T47D (cell line): ENCODE results near the gene RANGAP1.

ENCODE experiments used
- DNase-seq, 2 experiments: peaks; one replicate each; pipeline versions ENCODE4 v3.0.0 to v3.0.0-alpha.2; 2011 to 2012; ENCODE audit warnings: low read depth in 1 of 2, low spot score in 1 of 2
- JUND ChIP-seq: IDR thresholded peaks from 2 replicates; pipeline ENCODE4 v1.6.1; 2012; ENCODE audit warnings: low read depth
- in situ Hi-C: cut with HindIII; loops from 2 replicates; pipeline ENCODE4 v1.10.0; 2016; ENCODE audit warnings: low sequenced_read_pairs, low pct_unique_long_range_greater_than_20kb

The RANGAP1 gene

DNA sequence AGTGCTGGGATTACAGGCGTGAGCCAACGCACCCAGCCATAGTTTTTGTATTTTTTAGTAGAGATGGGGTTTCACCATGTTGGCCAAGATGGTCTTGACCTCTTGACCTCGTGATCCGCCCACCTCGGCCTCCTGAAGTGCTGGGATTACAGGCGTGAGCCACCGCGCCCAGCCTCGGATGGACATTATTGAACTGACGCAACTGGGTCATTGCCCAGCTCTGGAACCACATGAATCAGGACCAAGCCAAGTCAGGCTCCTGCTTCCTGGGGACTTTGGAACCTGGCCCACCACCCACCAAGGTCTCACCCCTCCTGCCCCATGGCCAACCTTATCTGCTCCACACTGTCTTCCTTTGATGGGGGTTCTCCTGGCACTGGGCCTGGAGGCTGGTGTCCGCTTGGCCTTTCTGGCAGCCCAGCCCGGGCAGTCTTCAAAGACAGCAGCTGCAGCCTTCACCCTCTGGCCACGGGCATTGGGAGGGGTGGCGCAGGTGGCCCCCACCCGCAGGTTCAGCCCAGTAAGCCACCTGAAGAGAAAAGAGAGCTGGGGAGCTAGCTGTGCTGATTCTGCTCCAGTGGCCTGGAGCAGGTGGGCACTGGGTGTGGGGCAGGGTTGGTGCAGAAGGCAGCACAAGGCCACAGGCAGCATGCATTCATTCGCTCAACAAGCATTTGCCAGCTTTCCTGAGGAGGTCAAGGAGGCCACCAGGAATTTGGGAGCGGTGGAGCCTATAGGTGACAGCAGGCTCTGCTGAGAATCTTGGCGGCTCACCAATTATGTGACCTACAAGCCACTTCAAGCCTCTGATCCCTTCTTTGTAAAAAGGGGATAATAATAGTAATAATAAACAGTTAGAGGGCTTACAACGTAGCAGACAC lies 50.9 kb downstream of the RANGAP1 start:
- in situ Hi-C loops: no loop called here
- no peak for DNase-seq
- no peak for TF ChIP-seq JUND

DNA sequence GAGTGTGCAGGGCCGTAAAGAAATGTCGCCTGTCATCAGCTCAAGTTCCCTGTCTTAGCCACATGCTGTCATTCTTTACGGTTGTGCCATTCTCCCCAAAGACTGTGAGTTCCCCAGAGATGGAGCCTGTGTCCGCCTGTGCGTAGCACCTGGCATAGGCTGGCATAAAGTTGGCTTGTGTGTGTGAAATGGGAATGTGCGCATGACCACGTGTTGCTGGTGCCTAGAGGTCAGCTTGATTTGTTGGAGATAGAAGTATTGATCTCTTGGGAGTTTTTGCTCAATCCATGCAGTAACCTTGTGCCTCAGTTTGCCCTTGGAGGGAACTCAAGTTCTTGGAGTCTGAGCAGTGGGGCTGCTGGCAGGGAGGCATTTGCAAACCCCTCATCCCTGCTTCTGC lies 54.6 kb downstream of the RANGAP1 start:
- no peak for TF ChIP-seq JUND
- DNase-seq: no peak
- in situ Hi-C loops: no loop called here

DNA sequence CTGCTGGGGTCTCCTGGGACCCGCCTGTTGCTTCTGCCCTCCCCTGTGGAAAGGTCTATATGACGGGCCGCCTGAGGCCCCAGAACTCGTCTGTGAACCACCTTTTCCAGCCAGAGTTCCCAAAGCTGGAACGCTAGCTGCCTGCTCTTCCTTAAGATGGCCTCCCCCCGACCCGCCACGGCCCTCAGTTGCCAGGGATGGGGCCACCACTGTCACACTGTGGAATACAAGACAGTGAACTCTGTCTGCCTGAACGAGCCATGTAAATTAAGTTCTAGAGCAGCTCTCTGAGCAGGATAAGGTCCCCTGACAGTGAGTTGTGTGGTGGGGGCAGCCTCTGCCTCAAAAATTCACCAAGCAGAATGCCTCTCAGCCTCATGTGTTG lies 55.6 kb downstream of the RANGAP1 start:
- no peak for DNase-seq
- in situ Hi-C loops: no loop called here
- TF ChIP-seq JUND: no peak

DNA sequence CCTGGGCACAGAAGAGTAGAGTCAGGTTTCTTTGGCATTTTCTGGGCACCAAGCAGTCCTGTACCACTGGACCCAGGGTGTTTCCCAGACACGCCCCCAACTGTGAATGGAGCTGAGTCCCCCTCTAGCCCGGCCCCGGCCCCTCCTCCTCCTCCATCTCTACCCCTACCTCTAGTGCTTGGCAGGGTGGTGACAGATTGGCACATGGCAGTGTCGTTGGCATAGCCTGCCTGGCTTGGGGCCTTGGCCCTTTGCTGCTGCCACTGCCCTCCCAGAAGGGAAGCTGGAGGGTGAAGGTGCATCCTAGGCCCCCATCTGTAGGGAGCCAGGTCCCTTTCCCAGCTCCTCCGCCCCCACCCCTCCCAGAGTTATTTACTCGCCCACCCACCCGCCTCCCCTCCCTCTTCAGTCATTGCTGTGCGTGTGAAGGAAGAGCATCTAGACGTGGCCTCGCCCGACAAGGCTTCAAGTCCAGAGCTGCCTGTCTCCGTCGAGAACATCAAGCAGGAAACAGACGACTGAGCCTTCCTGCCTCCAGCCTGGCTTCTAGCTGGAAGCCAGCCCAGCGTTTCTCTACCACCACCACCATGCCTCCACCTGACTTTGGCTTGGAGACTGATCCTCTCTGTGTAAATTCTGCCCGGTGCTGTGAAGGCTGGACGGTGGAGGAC lies 56.1 kb downstream of the RANGAP1 start:
- TF ChIP-seq JUND: no peak
- in situ Hi-C loops: no loop called here
- DNase-seq: no peak

DNA sequence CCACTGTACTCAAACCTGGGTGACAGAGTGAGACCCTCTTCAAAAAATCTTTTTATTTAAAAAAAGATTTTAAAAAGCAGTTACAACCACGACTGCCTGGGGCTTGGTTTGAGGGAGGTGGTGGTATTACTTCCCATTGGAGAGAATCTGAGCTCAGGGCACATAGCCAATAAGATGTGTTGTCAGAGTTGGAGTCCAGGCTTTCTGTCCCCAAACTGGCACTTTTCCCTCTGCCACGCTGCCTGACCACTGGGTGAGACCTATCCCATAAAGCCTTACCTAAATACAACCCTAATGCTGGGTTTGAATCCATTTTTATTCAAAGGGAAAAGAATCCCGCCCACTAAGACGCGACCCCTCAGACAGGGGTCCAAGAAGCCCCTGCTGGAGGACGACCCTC lies 56.8 kb downstream of the RANGAP1 start:
- no peak for TF ChIP-seq JUND
- no peak for DNase-seq
- in situ Hi-C loops: no loop called here

DNA sequence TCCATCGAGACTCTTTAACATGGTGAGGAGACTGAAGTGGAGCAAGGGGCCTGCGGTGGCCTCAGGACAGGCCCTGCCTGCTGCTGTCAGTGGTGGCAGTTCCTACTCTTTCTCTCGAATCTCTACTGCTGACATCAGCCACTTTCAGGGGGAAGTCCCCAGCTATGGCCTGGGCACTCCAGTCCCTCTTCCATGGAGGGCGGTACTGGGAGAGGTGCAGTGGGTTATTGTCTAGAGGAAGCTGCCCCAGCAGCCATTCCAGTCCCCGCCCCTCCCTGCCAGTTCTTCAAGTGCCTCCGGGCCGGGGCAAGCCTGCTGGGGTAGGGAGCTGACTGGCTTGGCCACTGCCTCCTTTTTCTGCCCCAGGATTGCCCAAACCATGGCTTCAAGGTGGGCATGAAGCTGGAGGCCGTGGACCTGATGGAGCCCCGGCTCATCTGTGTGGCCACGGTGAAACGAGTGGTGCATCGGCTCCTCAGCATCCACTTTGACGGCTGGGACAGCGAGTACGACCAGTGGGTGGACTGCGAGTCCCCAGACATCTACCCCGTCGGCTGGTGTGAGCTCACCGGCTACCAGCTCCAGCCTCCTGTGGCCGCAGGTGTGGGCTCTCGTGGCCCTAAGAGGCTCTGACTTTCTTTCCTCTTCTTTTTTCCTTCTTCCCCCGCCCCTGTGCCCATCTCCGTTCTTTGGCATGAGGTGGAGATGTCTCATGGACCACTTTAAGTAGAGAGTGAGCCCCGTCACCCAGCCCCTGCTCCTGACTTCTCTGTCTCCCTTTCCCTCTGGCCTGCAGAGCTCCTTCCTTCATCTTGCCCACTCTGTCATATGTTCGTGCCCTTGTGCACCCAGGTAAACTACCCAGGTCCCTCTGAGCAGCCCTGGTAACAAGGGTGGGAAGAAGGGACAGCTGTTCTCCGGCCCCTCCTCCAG lies 59.0 kb downstream of the RANGAP1 start:
- no peak for DNase-seq
- TF ChIP-seq JUND: no peak
- in situ Hi-C loops: no loop called here

DNA sequence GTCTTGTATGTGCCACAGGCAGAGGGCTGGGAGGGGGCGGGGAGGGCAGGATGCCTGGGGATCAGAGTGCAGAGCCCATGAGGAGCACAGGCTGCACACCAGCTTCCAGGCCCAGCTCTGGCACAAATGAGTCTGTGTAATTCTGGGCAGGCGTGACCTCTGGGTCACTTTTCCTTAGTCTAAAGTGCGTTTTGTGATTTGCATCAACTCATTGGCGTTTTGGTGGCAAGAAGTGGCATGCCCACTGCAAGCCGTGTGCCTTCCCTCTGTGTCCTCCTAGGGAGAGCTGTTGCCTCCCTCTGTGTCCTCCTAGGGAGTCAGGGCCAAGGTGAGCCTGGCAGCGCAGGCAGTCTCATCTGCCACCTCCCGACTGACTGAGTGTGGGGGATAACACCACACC lies 62.5 kb downstream of the RANGAP1 start:
- in situ Hi-C loops: no loop called here
- no peak for TF ChIP-seq JUND

DNA sequence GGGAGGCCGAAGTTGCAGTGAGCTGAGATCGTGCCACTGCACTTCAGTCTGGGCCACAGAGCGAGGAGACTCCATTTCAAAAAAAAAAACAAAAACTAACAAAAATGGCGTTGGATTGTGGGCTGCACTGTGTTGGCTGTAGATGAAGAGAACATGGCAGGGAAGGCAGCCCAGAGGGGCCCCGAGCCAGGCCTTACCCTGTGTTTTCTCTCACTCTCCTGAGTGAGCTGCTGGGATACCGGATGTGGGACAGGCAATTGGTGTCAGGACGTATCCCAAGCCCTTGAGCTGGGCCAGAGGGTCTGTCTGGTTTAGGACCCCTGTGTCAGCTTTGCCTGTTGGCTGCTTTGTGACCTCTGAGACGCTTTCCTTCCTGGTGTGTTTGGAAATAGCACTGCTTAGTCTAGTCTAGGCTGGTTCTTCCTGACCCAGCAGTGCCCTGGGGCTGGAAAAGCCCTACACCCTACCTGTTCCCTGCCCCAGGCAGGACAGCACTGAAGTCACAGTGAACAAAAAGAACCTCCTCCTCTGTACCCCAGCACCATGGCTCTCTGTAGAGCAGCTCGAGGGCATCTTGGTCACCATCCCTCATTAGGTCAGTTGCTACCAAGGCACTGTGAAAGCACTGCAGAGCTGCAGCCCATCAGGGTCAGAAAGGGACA lies 63.0 kb downstream of the RANGAP1 start:
- no peak for DNase-seq
- TF ChIP-seq JUND: no peak
- in situ Hi-C loops: no loop called here

More for the DNA sequence above, 62.5 kb downstream of the RANGAP1 start:
- DNase-seq: no peak

DNA sequence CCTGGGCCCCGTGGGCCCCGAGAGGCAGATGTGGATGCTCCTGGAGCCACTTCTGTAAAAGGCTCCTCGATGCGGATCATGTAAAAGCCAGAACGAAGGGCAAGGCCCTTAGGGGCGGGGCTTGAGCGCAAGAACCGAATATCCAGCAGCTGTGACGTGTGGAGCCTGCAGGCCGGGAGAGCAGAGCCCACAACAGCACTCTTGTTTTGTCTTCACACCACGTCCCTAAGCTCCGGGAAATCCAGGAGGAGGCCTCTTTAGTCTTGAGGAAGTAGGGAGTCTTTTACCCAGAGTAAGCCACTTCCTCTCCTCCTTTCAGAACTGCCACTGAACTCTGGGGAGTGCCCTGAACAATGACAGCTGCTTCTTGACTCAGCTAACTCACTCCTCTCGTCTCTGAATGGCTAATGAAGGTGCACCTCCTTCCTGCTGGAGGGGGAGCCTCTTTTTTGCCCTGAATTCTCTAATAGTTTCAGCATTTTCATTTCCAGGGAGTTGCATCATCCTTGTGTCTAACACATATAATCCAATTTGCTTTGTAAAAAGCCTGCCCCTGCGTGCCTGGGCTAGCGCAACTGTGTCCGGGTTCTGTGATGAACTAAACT lies 68.3 kb downstream of the RANGAP1 start:
- no peak for TF ChIP-seq JUND
- no peak for DNase-seq
- in situ Hi-C loops: no loop called here

DNA sequence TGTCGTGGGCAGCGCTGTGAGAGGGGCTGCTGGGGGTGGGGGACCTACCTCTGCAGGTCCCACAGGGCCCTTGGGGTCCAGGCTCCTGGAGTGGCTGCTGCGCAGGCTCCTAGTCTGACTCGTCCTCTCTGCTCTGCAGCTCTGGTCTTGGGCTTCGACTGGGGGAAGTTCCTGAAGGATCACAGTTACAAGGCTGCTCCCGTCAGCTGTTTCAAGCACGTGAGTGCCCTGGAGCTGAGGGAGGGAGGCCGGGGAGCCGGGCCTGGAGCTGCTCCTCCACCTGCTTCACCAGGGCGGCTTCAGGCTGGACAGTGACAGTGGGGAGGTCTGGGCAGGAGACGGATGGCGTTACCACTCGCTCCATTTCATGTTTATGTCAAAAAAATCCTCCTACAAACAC lies 69.0 kb downstream of the RANGAP1 start:
- in situ Hi-C loops: no loop called here
- DNase-seq: no peak
- TF ChIP-seq JUND: no peak

DNA sequence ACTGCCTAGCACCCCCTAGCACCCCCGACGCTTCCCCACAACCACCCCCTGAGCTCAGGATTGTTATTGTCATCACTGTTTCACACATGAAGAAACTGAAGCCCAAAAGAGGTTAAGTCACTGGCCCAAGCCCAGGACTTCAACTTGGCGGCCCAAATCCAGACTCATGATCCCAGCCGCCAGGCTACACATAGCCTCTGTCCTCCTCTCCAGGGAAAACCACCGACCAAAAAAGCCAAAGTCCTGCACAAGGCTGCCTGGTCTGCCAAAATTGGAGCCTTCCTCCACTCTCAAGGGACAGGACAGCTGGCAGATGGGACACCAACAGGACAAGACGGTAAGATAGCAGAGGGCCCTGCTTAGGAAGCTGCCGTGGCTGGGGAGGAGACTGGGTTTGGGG lies 70.1 kb downstream of the RANGAP1 start:
- no peak for TF ChIP-seq JUND
- no peak for DNase-seq
- in situ Hi-C loops: no loop called here

DNA sequence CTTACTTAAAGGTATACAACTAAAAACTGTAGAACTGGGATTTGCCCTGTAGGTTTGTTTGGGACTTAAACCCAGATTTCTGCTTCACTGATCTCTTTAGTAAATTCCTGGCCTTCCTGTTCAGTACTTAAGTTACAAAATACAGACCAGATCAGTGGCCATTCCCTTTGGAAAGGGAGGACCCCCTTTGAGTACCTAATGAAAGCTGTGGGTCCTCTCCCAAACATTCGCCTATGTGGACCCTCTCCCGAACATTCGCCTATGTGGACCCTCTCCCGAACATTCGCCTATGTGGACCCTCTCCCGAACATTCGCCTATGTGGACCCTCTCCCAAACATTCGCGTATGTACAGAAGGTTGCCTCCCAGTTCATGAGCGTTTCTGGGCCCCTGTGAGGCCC lies 70.6 kb downstream of the RANGAP1 start:
- in situ Hi-C loops: no loop called here
- TF ChIP-seq JUND: no peak
- DNase-seq: no peak
